Activated CD8-positive, alpha-beta T cell treated with anti-CD3 and anti-CD28 coated beads, Interleukin-2, amount 10 ng/mL, durations not matched to agents 7 days and 5 days (primary cell): ENCODE data around the gene SF3A1. TPM values are rescaled to one million over a fixed set of nuclear protein-coding genes. Genes with fewer than 3 reads are reported as not detected.
"Not testable (repeated sequence)": the region's sequence is repeated elsewhere in the genome, so short reads cannot be mapped to it uniquely, and the experiment has no call there.

Experiments
- ATAC-seq: fragments of 150-1000 bp; cut with Tn5 transposase; one replicate; pipeline ENCODE4 v1.10.0; 2021; ENCODE audit warnings: moderate library complexity
- CTCF ChIA-PET: fragments of 350-600 bp; sonication (Branson Sonifier 250); formaldehyde crosslinking; loops from one replicate; lab custom pipeline; 2021; ENCODE audit warnings: antibody characterized with exemption; lab: Charles Lee
- POLR2A ChIA-PET: fragments of 350-600 bp; sonication (Branson Sonifier 250); formaldehyde crosslinking; loops from one replicate; lab custom pipeline; 2021; ENCODE audit warnings: antibody characterized with exemption; lab: Charles Lee
- DNase-seq: peaks from one replicate; pipeline ENCODE4 v3.0.0-alpha.2; 2020
- H3K27ac Mint-ChIP-seq: one replicate; pipeline ENCODE4 v1.8.0; 2021; ENCODE audit warnings: mild to moderate bottlenecking, mixed read lengths
- H3K27me3 Mint-ChIP-seq: one replicate; pipeline ENCODE4 v1.8.0; 2021; ENCODE audit warnings: low read depth, mixed read lengths
- H3K36me3 Mint-ChIP-seq: one replicate; pipeline ENCODE4 v1.8.0; 2021; ENCODE audit warnings: low read depth, mixed read lengths
- H3K4me1 Mint-ChIP-seq: one replicate; pipeline ENCODE4 v1.8.0; 2021; ENCODE audit warnings: low read depth, mixed read lengths
- H3K4me3 Mint-ChIP-seq: one replicate; pipeline ENCODE4 v1.8.0; 2021; ENCODE audit warnings: mild to moderate bottlenecking, mixed read lengths
- H3K9me3 Mint-ChIP-seq: one replicate; pipeline ENCODE4 v1.8.0; 2022; ENCODE audit warnings: mixed read lengths; ENCODE audit not compliant: insufficient read depth
- total RNA-seq, 2 experiments: library from RNA; stranded (reverse); gene quantifications; one replicate each; pipeline ENCODE4 v1.2.3, GENCODE V29; 2021

The SF3A1 gene, protein sequence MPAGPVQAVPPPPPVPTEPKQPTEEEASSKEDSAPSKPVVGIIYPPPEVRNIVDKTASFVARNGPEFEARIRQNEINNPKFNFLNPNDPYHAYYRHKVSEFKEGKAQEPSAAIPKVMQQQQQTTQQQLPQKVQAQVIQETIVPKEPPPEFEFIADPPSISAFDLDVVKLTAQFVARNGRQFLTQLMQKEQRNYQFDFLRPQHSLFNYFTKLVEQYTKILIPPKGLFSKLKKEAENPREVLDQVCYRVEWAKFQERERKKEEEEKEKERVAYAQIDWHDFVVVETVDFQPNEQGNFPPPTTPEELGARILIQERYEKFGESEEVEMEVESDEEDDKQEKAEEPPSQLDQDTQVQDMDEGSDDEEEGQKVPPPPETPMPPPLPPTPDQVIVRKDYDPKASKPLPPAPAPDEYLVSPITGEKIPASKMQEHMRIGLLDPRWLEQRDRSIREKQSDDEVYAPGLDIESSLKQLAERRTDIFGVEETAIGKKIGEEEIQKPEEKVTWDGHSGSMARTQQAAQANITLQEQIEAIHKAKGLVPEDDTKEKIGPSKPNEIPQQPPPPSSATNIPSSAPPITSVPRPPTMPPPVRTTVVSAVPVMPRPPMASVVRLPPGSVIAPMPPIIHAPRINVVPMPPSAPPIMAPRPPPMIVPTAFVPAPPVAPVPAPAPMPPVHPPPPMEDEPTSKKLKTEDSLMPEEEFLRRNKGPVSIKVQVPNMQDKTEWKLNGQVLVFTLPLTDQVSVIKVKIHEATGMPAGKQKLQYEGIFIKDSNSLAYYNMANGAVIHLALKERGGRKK
- total RNA-seq = 100 to 1,000 TPM; 211 to 246 TPM

GRCh38 chr22:30356449-30357235, at the start of gene SF3A1, which contains the start of gene CCDC157:
TSS of gene SF3A1 (minus strand) at chr22:30356894. CDS start at chr22:30356792, 102 bp downstream.
TSS of gene CCDC157 (plus strand) at chr22:30357007. CDS start at chr22:30366001, 8,994 bp downstream.
- Mint-ChIP-seq H3K9me3 (no peaks in the 10 kb centered on the region), H3K27me3 (no peaks in the 10 kb centered on the region), H3K36me3 (peaks cover 37% of the 10 kb centered on the region), H3K27ac (peak within 1 kb of the TSS; percentile 91), H3K4me3 (peak within 1 kb of the TSS; percentile 97), H3K4me1 (peaks cover 46% of the 10 kb centered on the region)
- ChIA-PET CTCF (interaction anchor here (0.6 to 5.0 kb wide), 10 partner anchors 29 to 93 kb away, joined by 3 to 49 read pairs (median 4); partner anchors contain the start of genes CASTOR1 and RNF215), POLR2A (interaction anchor here (0.6 to 2.4 kb wide), 27 partner anchors 9 to 803 kb away, joined by 3 to 36 read pairs (median 4); partner anchors contain the start of genes CASTOR1, SEC14L2, TBC1D10A and THOC5)
- DNase-seq (peak; percentile 93), ATAC-seq (peak; percentile 90)

DNA sequence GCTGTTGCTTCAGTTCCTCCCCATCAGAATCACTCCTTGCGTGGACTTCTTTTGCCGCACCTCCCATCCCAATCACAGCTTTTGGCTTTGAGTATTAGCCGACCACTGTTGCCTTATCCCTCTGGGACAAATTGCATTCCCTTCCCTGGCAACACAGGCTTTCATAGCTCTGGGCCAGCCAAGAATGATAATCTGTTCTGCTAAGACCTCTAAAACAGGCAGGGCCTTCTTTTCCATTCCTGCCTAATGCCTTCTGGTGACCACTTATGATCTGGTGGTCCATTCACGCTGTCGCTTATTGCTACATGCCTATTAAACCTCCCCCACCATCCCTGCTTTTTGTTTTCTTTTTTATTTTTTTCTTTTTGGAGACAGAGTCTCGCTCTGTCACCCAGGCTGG, 49.7 kb upstream of the SF3A1 start:
- ChIA-PET CTCF (interaction anchor here (1.0 to 2.7 kb wide), 4 partner anchors 9 to 31 kb away, joined by 3 to 18 read pairs (median 3); partner anchors contain the start of genes MTFP1, RNF215 and SEC14L2), POLR2A (interaction anchor here (2.0 kb wide), 1 partner anchor 17 kb away, joined by 9 read pairs; no protein-coding TSS in a partner anchor)
- Mint-ChIP-seq H3K27me3 (no peaks in the 10 kb centered on the region), H3K27ac (no peak overlapping the region), H3K9me3 (no peaks in the 10 kb centered on the region), H3K4me3 (no peak overlapping the region), H3K36me3 (peaks cover 24% of the 10 kb centered on the region), H3K4me1 (peaks cover 11% of the 10 kb centered on the region)
- no peak for ATAC-seq
- DNase-seq = no peak

DNA sequence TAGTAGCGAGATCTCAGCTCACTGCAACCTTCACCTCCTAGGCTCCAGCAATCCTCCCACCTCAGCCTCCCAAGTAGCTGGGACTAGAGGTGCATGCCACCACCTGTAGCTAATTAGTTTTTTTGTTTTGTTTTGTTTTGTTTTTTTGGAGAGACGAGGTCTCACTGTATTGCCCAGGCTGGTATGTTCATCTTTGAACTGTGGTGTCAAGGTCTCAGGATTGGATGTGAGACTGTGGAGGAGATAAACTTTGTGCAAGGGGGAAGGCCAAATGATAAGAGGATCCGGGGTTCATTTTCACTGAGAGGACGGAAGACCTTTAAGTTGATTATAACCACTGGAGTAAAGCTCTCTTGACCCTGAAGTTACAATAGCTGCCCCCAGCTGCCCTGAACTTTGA, 49.0 kb upstream of the SF3A1 start:
- Mint-ChIP-seq H3K9me3 (no peaks in the 10 kb centered on the region), H3K4me3 (no peak overlapping the region), H3K4me1 (peaks cover 11% of the 10 kb centered on the region), H3K27me3 (no peaks in the 10 kb centered on the region), H3K27ac (no peak overlapping the region), H3K36me3 (peaks cover 21% of the 10 kb centered on the region)
- no peak for DNase-seq
- ATAC-seq = no peak
- CTCF ChIA-PET = interaction anchor here (1.1 to 2.7 kb wide), 4 partner anchors 9 to 32 kb away, joined by 3 to 18 read pairs (median 3); partner anchors contain the start of genes MTFP1 and SEC14L2
- POLR2A ChIA-PET = interaction anchor here (2.0 kb wide), 1 partner anchor 18 kb away, joined by 9 read pairs; no protein-coding TSS in a partner anchor

- H3K4me1 Mint-ChIP-seq = peaks cover 11% of the 10 kb centered on the region
- peaks cover 17% of the 10 kb centered on the region for H3K36me3 Mint-ChIP-seq
- no peaks in the 10 kb centered on the region for H3K9me3 Mint-ChIP-seq
- ATAC-seq = no peak
- no peaks in the 10 kb centered on the region for H3K27me3 Mint-ChIP-seq
- no peak overlapping the region for H3K27ac Mint-ChIP-seq
- no peak for DNase-seq
- POLR2A ChIA-PET = no interaction called here
- CTCF ChIA-PET = interaction anchor here (2.7 kb wide), 1 partner anchor 21 kb away, joined by 18 read pairs; the partner anchor contains the start of gene MTFP1
- H3K4me3 Mint-ChIP-seq = no peak overlapping the region
These were observed 47.6 kb upstream of the SF3A1 start for GRCh38 chr22:30404307-30404706.

DNA sequence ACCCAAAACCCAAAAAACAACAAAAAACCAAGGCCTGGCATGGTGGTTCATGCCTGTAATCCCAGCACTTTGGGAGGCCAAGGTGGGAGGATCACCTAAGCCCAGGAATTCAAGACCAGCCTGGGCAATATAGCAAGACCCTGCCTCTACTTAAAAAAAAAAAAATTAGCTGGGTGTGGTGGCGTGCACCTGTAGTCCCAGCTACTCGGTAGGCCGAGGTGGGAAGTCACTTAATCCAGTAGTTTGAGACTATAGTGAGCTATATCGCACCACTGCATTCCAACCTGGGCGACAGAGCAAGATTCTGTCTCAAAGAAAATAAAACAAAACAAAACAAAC, 46.0 kb upstream of the SF3A1 start:
- CTCF ChIA-PET = interaction anchor here (1.0 to 1.4 kb wide), 6 partner anchors 9 to 294 kb away, joined by 3 to 4 read pairs (median 4); partner anchors contain the start of gene CASTOR1

GRCh38 chr22:30402028-30402765, 45.5 kb upstream of the SF3A1 start:
- H3K27ac Mint-ChIP-seq = no peak overlapping the region
- POLR2A ChIA-PET = interaction anchor here (0.9 to 2.3 kb wide), 2 partner anchors 20 to 22 kb away, joined by 3 to 11 read pairs; no protein-coding TSS in a partner anchor
- ATAC-seq (no peak), DNase-seq (no peak)
- peaks cover 21% of the 10 kb centered on the region for H3K4me1 Mint-ChIP-seq
- no peak overlapping the region for H3K4me3 Mint-ChIP-seq
- peaks cover 16% of the 10 kb centered on the region for H3K36me3 Mint-ChIP-seq
- CTCF ChIA-PET = interaction anchor here (1.0 to 1.4 kb wide), 7 partner anchors 9 to 294 kb away, joined by 3 to 4 read pairs (median 3); partner anchors contain the start of gene CASTOR1
- no peaks in the 10 kb centered on the region for H3K27me3 Mint-ChIP-seq
- H3K9me3 Mint-ChIP-seq = no peaks in the 10 kb centered on the region

More for the DNA sequence above, 46.0 kb upstream of the SF3A1 start:
- H3K9me3 Mint-ChIP-seq, H3K4me3 Mint-ChIP-seq, H3K27me3 Mint-ChIP-seq, DNase-seq, ATAC-seq, H3K27ac Mint-ChIP-seq: not testable (repeated sequence)
- peaks cover 16% of the 10 kb centered on the region for H3K36me3 Mint-ChIP-seq
- H3K4me1 Mint-ChIP-seq = peaks cover 18% of the 10 kb centered on the region
- POLR2A ChIA-PET = interaction anchor here (2.3 kb wide), 1 partner anchor 21 kb away, joined by 11 read pairs; no protein-coding TSS in a partner anchor

GRCh38 chr22:30401024-30401423, 44.3 kb upstream of the SF3A1 start:
- H3K27ac Mint-ChIP-seq, DNase-seq, H3K4me3 Mint-ChIP-seq, H3K27me3 Mint-ChIP-seq, H3K36me3 Mint-ChIP-seq, CTCF ChIA-PET, H3K9me3 Mint-ChIP-seq, ATAC-seq: not testable (repeated sequence)
- POLR2A ChIA-PET = interaction anchor here (2.3 kb wide), 1 partner anchor 23 kb away, joined by 11 read pairs; no protein-coding TSS in a partner anchor
- H3K4me1 Mint-ChIP-seq = peaks cover 30% of the 10 kb centered on the region

DNA sequence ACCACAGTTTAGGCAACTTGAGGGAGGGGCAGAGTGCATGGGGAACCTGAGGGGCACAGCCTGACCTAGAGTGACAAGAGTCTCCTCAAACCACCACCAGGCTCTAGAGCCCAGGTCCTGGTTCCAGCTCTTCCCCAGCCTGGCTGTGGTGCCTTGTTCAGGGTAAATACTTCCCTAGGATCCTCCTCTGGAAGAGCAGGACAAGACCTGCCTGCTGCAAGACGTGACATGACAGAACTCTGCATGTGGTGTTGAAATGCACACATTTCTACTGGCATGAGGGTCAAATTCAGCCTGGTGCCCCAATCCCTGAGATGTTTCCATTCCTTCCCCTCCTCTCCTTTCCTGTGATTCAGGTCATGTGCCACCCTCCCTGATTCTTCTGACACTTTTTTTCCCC, 43.5 kb upstream of the SF3A1 start:
- no peak overlapping the region for H3K4me3 Mint-ChIP-seq
- POLR2A ChIA-PET = no interaction called here
- no peak for DNase-seq
- CTCF ChIA-PET = interaction anchor here (12.0 to 17.8 kb wide), 2 partner anchors 24 to 110 kb away, joined by 166 to 346 read pairs; partner anchors contain the start of genes CASTOR1 and MTFP1
- H3K4me1 Mint-ChIP-seq = peaks cover 35% of the 10 kb centered on the region
- H3K27ac Mint-ChIP-seq = no peak overlapping the region
- H3K9me3 Mint-ChIP-seq = no peaks in the 10 kb centered on the region
- H3K27me3 Mint-ChIP-seq = no peaks in the 10 kb centered on the region
- ATAC-seq = no peak
- H3K36me3 Mint-ChIP-seq = peaks cover 8% of the 10 kb centered on the region

DNA sequence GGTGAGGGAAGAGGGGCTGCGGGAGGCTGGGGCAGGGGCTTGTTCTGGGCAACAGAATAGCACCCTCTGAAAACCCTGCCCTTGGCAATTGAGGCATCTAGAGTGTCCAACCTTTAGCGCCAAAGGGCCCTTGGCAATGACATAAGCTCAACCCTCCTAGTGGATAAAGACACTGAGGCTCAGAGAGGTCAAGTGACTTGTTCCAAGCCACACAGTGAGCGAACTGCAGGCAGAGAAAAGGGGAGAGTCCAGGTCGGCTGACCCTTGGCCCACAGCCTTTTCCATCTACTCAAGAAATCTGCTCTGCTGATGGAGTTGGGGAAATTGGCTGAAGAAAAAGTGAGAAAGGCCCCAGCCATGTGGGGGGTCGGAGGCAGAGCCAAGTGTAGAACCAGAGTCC, 43.0 kb upstream of the SF3A1 start:
- ChIA-PET CTCF (interaction anchor here (1.5 to 17.8 kb wide), 3 partner anchors 9 to 109 kb away, joined by 4 to 346 read pairs (median 166); partner anchors contain the start of genes CASTOR1 and MTFP1), POLR2A (interaction anchor here (1.1 kb wide), 1 partner anchor 22 kb away, joined by 3 read pairs; no protein-coding TSS in a partner anchor)
- no peaks in the 10 kb centered on the region for H3K27me3 Mint-ChIP-seq
- no peak overlapping the region for H3K27ac Mint-ChIP-seq
- H3K9me3 Mint-ChIP-seq = no peaks in the 10 kb centered on the region
- peaks cover 8% of the 10 kb centered on the region for H3K36me3 Mint-ChIP-seq
- no peak for DNase-seq
- H3K4me3 Mint-ChIP-seq = no peak overlapping the region
- ATAC-seq = no peak
- H3K4me1 Mint-ChIP-seq = peaks cover 35% of the 10 kb centered on the region
